Thyroid gland (tissue), 4 donors: ENCODE results near the gene XPNPEP2. TPM values are rescaled to one million over a fixed set of nuclear protein-coding genes. Genes with fewer than 3 reads are reported as not detected.

ENCODE experiments used
- DNase-seq, 2 donors: peaks; one replicate each; pipeline ENCODE4 v3.0.0-alpha.2; 2019
- H3K27ac ChIP-seq, 3 donors: fragments of 200-600 bp; sonication (generic); 1 replicate in 2 of 3; 2 replicates in 1 of 3; pipeline ENCODE4 v1.5.1; 2016 to 2019; ENCODE audit warnings: mild to moderate bottlenecking in 1 of 3, moderate library complexity in 1 of 3
- H3K27me3 ChIP-seq: fragments of 200-600 bp; sonication (generic); one replicate; pipeline ENCODE4 v1.5.1; 2019
- H3K36me3 ChIP-seq, 2 donors: fragments of 200-600 bp; sonication (generic); one replicate each; pipeline ENCODE4 v1.5.1; 2016 to 2019
- H3K4me1 ChIP-seq, 2 donors: fragments of 200-600 bp; sonication (generic); one replicate each; pipeline ENCODE4 v1.5.1; 2017 to 2019
- H3K4me3 ChIP-seq, 3 donors: fragments of 200-600 bp; sonication (generic); replicated peaks in 1 of 3; 1 replicate in 2 of 3; 2 replicates in 1 of 3; pipeline ENCODE4 v1.5.1; 2016; ENCODE audit warnings: mild to moderate bottlenecking in 1 of 3
- H3K9me3 ChIP-seq: fragments of 200-600 bp; sonication (generic); one replicate; pipeline ENCODE4 v1.5.1; 2017
- POLR2A ChIP-seq, 2 donors: fragments of 450-650 bp; IDR thresholded peaks; one replicate each; pipeline ENCODE4 v1.6.1; 2017; ENCODE audit warnings: antibody characterized with exemption in 2 of 2, mild to moderate bottlenecking in 2 of 2, moderate library complexity in 1 of 2
- WGBS, 2 donors: methylation state at CpG; one replicate each; pipeline ENCODE4 v1.1.5; 2017; 5-methylcytosine and 5-hydroxymethylcytosine counted together
- intact Hi-C: fragments of 100-400 bp; cut with DNase I; formaldehyde crosslinking; loops from one replicate; pipeline ENCODE4 v1.15.1; 2023
- total RNA-seq, 4 donors: library from RNA; depleted of rRNA; stranded (reverse); fragments of >200 nt; gene quantifications; one replicate each; pipeline ENCODE4 v1.2.3, GENCODE V29; 2016
- TF ChIP-seq, protein P1 (sequence below), 6 experiments: fragments of 200-600 bp in 3 of 6; fragments of 450-650 bp in 3 of 6; sonication (generic) in 3 of 6; IDR thresholded peaks; one replicate each; pipeline ENCODE4 v1.5.1; 2016 to 2019; ENCODE audit warnings: antibody characterized with exemption in 6 of 6, mild to moderate bottlenecking in 2 of 6, inconsistent platforms in 1 of 6, moderate library complexity in 1 of 6

Gene XPNPEP2, protein sequence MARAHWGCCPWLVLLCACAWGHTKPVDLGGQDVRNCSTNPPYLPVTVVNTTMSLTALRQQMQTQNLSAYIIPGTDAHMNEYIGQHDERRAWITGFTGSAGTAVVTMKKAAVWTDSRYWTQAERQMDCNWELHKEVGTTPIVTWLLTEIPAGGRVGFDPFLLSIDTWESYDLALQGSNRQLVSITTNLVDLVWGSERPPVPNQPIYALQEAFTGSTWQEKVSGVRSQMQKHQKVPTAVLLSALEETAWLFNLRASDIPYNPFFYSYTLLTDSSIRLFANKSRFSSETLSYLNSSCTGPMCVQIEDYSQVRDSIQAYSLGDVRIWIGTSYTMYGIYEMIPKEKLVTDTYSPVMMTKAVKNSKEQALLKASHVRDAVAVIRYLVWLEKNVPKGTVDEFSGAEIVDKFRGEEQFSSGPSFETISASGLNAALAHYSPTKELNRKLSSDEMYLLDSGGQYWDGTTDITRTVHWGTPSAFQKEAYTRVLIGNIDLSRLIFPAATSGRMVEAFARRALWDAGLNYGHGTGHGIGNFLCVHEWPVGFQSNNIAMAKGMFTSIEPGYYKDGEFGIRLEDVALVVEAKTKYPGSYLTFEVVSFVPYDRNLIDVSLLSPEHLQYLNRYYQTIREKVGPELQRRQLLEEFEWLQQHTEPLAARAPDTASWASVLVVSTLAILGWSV
- 1 to 10 TPM in 3 of 4 donors, under 1 TPM in 1; 0.88 to 2.5 (median 1.8) TPM for total RNA-seq

DNA sequence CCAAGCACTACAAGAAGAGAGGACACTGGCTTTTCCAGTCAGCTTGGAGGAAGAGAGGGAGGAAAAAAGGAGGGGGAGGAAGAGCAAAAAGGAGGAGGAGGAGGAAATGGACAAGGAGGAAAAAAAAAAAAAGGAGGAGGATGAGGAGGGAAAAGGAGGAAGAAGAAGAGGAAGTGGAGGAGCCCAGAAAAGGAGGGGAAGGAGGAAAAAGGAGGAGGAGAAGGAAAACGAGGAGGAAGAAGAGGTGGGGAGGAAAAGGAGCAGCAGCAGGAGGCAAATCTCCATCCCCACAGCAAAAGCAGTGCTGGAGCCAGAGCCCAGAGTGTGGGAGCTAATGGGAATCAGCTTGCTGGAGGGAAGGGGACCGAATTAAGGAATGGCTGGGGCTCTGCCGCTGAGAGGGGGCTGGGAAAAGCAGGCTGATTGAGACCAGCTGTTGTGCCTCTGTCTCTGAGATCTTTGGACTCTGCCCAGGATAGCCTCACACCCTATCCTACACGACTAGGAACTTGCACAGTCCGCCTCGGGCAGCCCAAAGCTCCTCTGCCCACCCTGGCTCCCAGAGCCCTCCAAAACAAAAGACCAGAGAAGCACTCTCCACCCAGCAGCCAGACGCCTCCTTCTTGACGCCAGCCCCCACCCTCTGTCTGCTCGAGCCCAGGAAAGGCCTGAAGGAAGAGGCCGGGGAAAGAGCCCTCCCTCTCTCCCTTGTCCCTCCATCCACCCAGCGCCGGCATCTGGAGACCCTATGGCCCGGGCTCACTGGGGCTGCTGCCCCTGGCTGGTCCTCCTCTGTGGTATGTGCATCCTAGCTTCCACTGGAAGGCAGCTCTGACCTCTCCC lies at the start of gene XPNPEP2:
Gene XPNPEP2 (plus strand): TSS at position 514 of the 843 bp plus-strand sequence. CDS start 235 bp downstream, at position 749.
- no peak within 1 kb of the TSS for H3K4me3 ChIP-seq
- DNase-seq, result no peak
- H3K36me3 ChIP-seq, result no peaks in the 10 kb centered on the region
- H3K27me3 ChIP-seq, result no peaks in the 10 kb centered on the region
- H3K4me1 ChIP-seq, result no peaks in the 10 kb centered on the region
- intact Hi-C loops, result no loop called here
- TF ChIP-seq, protein P1, sequence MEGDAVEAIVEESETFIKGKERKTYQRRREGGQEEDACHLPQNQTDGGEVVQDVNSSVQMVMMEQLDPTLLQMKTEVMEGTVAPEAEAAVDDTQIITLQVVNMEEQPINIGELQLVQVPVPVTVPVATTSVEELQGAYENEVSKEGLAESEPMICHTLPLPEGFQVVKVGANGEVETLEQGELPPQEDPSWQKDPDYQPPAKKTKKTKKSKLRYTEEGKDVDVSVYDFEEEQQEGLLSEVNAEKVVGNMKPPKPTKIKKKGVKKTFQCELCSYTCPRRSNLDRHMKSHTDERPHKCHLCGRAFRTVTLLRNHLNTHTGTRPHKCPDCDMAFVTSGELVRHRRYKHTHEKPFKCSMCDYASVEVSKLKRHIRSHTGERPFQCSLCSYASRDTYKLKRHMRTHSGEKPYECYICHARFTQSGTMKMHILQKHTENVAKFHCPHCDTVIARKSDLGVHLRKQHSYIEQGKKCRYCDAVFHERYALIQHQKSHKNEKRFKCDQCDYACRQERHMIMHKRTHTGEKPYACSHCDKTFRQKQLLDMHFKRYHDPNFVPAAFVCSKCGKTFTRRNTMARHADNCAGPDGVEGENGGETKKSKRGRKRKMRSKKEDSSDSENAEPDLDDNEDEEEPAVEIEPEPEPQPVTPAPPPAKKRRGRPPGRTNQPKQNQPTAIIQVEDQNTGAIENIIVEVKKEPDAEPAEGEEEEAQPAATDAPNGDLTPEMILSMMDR (IDR thresholded peaks at IDR 0.05), result no peak
- TF ChIP-seq POLR2A (IDR thresholded peaks at IDR 0.05), result no peak
- H3K27ac ChIP-seq, result peak within 1 kb of the TSS in 1 of 3 donors; percentile 2
- no peaks in the 10 kb centered on the region for H3K9me3 ChIP-seq
- WGBS, 2 donors, result 33 to 51% methylated on average over 6 to 7 of the region's 13 CpGs

DNA sequence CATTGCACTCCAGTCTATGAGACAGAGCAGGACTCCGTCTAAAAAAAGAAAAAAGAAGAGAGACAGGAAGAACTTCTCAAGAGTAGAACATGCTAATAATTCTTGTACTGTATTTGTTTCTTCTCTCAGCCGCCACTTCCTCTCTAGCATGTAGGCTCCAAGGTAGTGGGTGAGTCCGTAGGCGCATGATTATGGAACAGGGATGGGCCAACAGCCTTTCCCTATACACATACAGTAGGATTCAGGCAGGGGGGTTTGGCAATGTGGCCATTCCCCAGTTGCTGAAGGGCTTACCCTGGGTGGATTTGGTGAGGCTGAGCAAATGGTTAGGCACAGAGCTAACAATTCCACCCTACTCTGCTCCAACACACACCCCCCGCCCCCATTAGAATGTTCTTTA lies 49.0 kb upstream of the XPNPEP2 start:
- Histone ChIP-seq H3K36me3 (no peaks in the 10 kb centered on the region), H3K4me3 (no peak overlapping the region), H3K27me3 (no peaks in the 10 kb centered on the region), H3K9me3 (no peaks in the 10 kb centered on the region), H3K27ac (no peak overlapping the region), H3K4me1 (no peaks in the 10 kb centered on the region)
- TF ChIP-seq POLR2A (IDR thresholded peaks at IDR 0.05), result no peak
- TF ChIP-seq, protein P1 (IDR thresholded peaks at IDR 0.05), result no peak
- intact Hi-C loops, result no loop called here
- no peak for DNase-seq
- WGBS, 2 donors, result 88 to 100% methylated on average over 3 to 5 of the region's 5 CpGs

DNA sequence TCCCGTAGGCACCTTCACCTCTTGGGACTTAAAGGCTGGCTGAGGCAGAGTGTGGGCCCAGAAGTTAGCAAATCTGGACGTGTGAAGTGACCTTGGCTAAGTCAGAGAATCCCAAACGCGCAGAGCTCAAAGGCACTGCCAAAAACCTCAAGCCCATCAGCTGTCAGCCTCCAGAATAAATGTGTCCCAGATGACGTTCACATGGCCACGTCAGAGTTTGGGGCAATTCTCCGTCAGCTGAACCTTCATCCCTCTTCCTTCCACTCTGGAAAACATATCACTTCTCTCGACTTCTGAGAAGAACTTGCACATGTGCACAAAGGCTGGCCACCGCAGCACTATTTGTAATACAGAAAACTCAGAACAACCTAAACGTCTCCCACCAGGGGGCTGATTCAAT lies 48.3 kb upstream of the XPNPEP2 start:
- no peaks in the 10 kb centered on the region for H3K4me1 ChIP-seq

DNA sequence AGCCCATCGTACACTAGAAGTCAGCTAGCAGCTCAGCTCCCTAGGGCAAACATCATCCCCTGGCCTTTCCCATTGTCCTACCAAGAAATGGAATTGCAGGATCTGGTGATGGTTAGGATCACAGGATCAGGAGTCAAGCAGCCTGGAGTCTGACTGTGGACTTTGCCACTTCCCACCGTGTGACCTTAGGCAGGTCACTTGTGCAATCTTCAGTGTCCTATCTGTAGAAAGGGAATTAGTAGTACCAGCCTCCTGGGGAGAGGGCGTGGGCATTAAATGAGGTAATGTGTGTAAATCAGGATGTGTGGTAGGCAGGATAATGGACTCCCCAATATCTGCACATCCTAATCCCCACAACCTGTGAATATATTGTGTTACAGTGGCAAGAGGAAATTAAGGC lies 45.4 kb upstream of the XPNPEP2 start:
- Histone ChIP-seq H3K27ac (no peak overlapping the region), H3K4me1 (no peaks in the 10 kb centered on the region), H3K4me3 (no peak overlapping the region), H3K9me3 (no peaks in the 10 kb centered on the region), H3K36me3 (no peaks in the 10 kb centered on the region), H3K27me3 (no peaks in the 10 kb centered on the region)
- no peak for DNase-seq
- no peak for TF ChIP-seq POLR2A (IDR thresholded peaks at IDR 0.05)
- TF ChIP-seq, protein P1 (IDR thresholded peaks at IDR 0.05), result no peak
- intact Hi-C loops, result no loop called here
- whole genome bisulfite sequencing, 2 donors, result 87 to 90% methylated on average over 3 of the region's 3 CpGs

More for the DNA sequence above, 48.3 kb upstream of the XPNPEP2 start:
- 68 to 80% methylated on average over 4 to 10 of the region's 10 CpGs for WGBS, 2 donors
- H3K27ac ChIP-seq, result no peak overlapping the region
- no peak for DNase-seq
- TF ChIP-seq, protein P1 (IDR thresholded peaks at IDR 0.05), result no peak
- TF ChIP-seq POLR2A (IDR thresholded peaks at IDR 0.05), result no peak
- intact Hi-C loops, result no loop called here
- H3K9me3 ChIP-seq, result no peaks in the 10 kb centered on the region
- no peaks in the 10 kb centered on the region for H3K27me3 ChIP-seq
- H3K36me3 ChIP-seq, result no peaks in the 10 kb centered on the region
- H3K4me3 ChIP-seq, result no peak overlapping the region
